Effector memory CD4-positive, alpha-beta T cell (primary cell): ENCODE data around the gene SPON1.

ENCODE experiments used
- DNase-seq, 3 donors: peaks; one replicate each; pipeline ENCODE4 v3.0.0-alpha.2; 2020
- H3K27ac ChIP-seq: 2 replicates; pipeline ENCODE4 v1.7.0; 2013; ENCODE audit warnings: mild to moderate bottlenecking, low read length, moderate library complexity; ENCODE audit not compliant: insufficient read depth, poor library complexity, severe bottlenecking
- H3K27me3 ChIP-seq: replicated peaks from 2 replicates; pipeline ENCODE4 v1.7.0; 2013; ENCODE audit warnings: mild to moderate bottlenecking, low read length; ENCODE audit not compliant: insufficient read depth, control insufficient read depth, poor library complexity, severe bottlenecking
- H3K36me3 ChIP-seq: 2 replicates; pipeline ENCODE4 v1.7.0; 2013; ENCODE audit warnings: mild to moderate bottlenecking, low read length, moderate library complexity; ENCODE audit not compliant: control insufficient read depth, insufficient read depth
- H3K4me1 ChIP-seq: 2 replicates; pipeline ENCODE4 v1.7.0; 2013; ENCODE audit warnings: low read length, mild to moderate bottlenecking; ENCODE audit not compliant: control insufficient read depth, insufficient read depth, poor library complexity, severe bottlenecking
- H3K4me3 ChIP-seq: 2 replicates; pipeline ENCODE4 v1.7.0; 2013; ENCODE audit warnings: low read length, low read depth, mild to moderate bottlenecking; ENCODE audit not compliant: insufficient read depth, poor library complexity, severe bottlenecking
- H3K9me3 ChIP-seq: 2 replicates; pipeline ENCODE4 v1.7.0; 2013; ENCODE audit warnings: mild to moderate bottlenecking, low read length, moderate library complexity; ENCODE audit not compliant: control insufficient read depth

The SPON1 gene

GRCh38 chr11:14052198-14052597 is 89.7 kb downstream of the SPON1 start:
- Histone ChIP-seq H3K36me3 (no peaks in the 10 kb centered on the region), H3K4me1 (no peaks in the 10 kb centered on the region), H3K9me3 (no peaks in the 10 kb centered on the region), H3K27ac (no peak overlapping the region), H3K4me3 (no peak overlapping the region), H3K27me3 (no peaks in the 10 kb centered on the region)
- no peak for DNase-seq

DNA sequence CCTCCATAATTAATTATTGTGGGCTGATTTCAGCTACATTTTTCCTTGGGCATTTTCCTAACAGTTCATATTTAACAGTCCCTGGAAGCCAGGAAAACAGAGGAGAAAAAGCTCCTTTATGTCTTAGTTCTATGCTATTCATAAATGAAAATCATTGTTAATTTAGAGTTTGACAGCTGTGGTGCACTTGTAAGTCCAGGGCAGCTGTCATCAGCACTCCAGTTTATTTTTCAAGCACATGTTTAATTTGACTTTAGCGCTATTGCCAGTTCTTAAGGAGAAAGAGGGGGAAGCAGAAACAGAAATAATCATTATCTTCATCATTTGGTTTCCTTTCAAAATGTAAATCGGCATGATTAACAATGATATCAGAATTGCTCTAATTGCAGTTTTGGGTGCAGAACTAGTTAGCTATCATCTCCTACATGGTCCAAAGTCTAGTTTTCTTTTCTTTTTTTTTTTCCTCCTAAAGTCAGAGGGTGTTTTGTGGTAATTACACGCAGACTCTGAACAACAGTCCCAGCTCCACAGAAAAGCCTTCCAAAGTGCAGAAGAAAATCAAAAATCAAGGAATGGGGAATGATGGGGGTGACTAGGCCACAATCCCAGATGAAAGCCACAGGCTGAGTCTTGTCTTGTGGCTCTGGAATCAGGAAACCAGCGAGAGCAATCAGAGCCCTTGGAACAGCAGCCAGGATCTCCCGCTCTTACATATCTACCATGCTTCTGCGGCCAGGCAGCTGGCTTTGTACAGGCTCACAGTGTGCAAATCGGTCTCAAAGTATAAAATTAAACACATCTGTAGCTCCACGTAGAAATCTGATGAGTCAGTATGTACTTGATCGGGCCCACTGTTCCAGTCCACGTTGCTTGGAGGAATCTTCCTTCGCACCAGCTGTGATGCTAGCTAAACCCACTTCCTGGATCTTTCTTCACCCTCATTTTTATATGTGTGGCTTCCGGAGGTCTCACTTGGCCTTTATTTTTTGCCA is 91.9 kb downstream of the SPON1 start:
- Histone ChIP-seq H3K27me3 (no peaks in the 10 kb centered on the region), H3K27ac (no peak overlapping the region), H3K36me3 (no peaks in the 10 kb centered on the region), H3K4me3 (no peak overlapping the region), H3K9me3 (no peaks in the 10 kb centered on the region), H3K4me1 (no peaks in the 10 kb centered on the region)
- DNase-seq, result no peak

DNA sequence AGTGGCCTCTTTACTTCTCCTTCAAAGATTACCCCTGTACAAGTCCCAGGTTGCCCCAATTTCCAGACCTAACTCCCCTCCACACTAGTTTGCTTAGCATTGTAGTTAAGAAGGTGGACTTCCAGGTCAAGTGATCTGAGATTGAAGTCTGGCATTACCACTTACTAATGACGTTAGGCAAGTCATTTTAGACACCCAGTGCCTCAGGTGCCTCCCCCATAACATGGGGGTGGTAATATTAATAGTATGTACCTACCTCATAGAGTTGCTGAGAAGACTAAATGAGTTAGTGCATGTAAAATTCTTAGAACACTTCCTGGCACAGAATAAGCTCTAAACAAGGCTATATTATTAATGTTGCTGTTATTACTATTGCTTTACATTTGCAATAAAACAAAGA is 93.4 kb downstream of the SPON1 start:
- H3K4me3 ChIP-seq, result no peak overlapping the region

DNA sequence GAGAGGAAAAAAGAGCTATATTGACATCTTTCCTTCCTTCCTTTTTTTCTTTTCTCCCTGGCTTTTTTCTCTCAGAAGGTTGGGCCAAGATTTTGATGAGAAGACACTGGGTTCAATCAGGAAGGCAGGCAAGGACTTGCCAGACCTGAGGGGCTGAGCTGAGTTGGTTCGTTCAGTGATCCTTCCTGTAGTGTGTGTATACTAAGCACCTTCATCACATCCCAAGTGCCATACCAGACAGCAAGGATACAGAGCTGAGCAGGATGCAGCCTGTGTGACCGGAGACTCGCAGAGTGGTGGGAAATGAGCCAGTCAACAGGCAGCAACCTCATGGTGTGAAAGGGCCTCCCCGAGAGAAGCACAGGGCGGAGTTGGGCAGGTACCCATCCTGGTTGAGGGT is 95.5 kb downstream of the SPON1 start:
- no peak for DNase-seq
- H3K4me3 ChIP-seq, result no peak overlapping the region
- H3K36me3 ChIP-seq, result no peaks in the 10 kb centered on the region
- H3K27me3 ChIP-seq, result no peaks in the 10 kb centered on the region
- no peaks in the 10 kb centered on the region for H3K9me3 ChIP-seq
- no peak overlapping the region for H3K27ac ChIP-seq
- no peaks in the 10 kb centered on the region for H3K4me1 ChIP-seq

More for the DNA sequence above, 93.4 kb downstream of the SPON1 start:
- H3K4me1 ChIP-seq, result no peaks in the 10 kb centered on the region
- H3K36me3 ChIP-seq, result no peaks in the 10 kb centered on the region
- H3K27ac ChIP-seq, result no peak overlapping the region
- H3K27me3 ChIP-seq, result no peaks in the 10 kb centered on the region
- no peak for DNase-seq
- no peaks in the 10 kb centered on the region for H3K9me3 ChIP-seq

- DNase-seq, result no peak
- Histone ChIP-seq H3K27ac (no peak overlapping the region), H3K27me3 (no peaks in the 10 kb centered on the region), H3K4me1 (no peaks in the 10 kb centered on the region), H3K4me3 (no peak overlapping the region), H3K9me3 (no peaks in the 10 kb centered on the region), H3K36me3 (no peaks in the 10 kb centered on the region)
Measured at GRCh38 chr11:14059491-14059890, 97.0 kb downstream of the SPON1 start.

- H3K27ac ChIP-seq, result no peak overlapping the region
- no peak for DNase-seq
- no peaks in the 10 kb centered on the region for H3K9me3 ChIP-seq
- H3K4me3 ChIP-seq, result no peak overlapping the region
- no peaks in the 10 kb centered on the region for H3K36me3 ChIP-seq
- H3K27me3 ChIP-seq, result no peaks in the 10 kb centered on the region
- no peaks in the 10 kb centered on the region for H3K4me1 ChIP-seq
Measured at GRCh38 chr11:14061721-14062120, 99.2 kb downstream of the SPON1 start.

DNA sequence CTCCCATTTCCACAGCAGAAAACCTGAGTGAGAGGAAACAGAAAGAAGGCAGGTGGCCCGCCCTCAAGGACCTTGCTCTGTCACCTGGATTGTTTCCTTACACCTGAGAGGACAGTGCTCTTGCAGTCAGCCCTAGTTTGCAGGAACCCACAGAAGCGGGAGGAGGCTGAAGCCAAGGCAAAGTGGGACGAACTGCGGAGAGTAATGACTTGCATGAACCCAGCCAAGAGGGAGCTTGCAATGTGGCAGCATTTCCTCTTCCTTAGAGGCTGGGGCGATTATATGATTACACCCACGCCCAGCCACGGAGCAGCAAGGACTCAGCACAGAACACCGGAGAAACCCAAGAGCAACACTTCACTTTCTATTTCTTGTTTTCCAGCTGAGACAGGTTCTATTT is 102.6 kb downstream of the SPON1 start:
- no peak for DNase-seq
- no peaks in the 10 kb centered on the region for H3K27me3 ChIP-seq
- no peaks in the 10 kb centered on the region for H3K9me3 ChIP-seq
- no peaks in the 10 kb centered on the region for H3K4me1 ChIP-seq
- H3K27ac ChIP-seq, result no peak overlapping the region
- H3K4me3 ChIP-seq, result no peak overlapping the region
- no peaks in the 10 kb centered on the region for H3K36me3 ChIP-seq

DNA sequence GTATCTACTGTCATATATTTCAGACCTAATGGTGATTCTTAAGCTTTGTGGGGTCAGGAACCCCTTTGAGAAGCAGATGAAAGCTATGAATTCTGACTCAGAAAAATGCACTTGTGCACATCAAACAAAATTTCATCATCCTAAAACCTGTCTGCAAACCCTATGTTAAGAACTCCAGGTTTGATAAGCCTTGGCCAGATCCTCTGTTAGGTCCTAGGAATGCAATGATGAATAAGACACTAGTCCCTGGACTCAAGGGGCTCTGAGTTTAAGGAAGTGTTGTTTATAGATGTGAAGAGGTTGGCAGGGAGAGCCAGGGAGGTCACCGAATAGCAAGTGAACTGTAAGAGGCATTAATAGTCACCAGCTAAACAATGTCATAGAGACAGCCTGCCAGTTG is 103.2 kb downstream of the SPON1 start:
- Histone ChIP-seq H3K4me1 (no peaks in the 10 kb centered on the region), H3K4me3 (no peak overlapping the region), H3K27ac (no peak overlapping the region), H3K27me3 (no peaks in the 10 kb centered on the region), H3K9me3 (no peaks in the 10 kb centered on the region), H3K36me3 (no peaks in the 10 kb centered on the region)
- DNase-seq, result no peak

DNA sequence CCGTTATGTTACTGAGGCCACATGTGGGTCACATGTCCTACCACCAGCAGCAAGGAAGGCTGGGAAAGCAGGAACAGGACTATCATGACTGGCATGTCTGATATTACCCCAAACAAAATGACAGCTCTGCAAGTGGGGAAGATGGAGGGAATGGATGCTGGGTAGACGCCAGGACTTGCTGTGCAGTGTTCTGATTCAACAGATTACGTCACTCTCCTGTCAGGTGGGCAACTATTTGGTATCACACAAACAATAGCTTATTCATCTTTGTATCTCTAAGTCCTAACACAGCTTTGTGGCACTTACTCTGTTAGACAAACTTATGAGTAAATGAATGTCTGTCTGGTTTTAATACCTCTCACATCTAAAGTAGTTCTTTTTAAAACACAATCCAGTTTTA is 105.2 kb downstream of the SPON1 start:
- H3K36me3 ChIP-seq, result no peaks in the 10 kb centered on the region
- H3K9me3 ChIP-seq, result no peaks in the 10 kb centered on the region
- H3K27me3 ChIP-seq, result no peaks in the 10 kb centered on the region
- no peaks in the 10 kb centered on the region for H3K4me1 ChIP-seq
- H3K27ac ChIP-seq, result no peak overlapping the region
- DNase-seq, result no peak
- no peak overlapping the region for H3K4me3 ChIP-seq

DNA sequence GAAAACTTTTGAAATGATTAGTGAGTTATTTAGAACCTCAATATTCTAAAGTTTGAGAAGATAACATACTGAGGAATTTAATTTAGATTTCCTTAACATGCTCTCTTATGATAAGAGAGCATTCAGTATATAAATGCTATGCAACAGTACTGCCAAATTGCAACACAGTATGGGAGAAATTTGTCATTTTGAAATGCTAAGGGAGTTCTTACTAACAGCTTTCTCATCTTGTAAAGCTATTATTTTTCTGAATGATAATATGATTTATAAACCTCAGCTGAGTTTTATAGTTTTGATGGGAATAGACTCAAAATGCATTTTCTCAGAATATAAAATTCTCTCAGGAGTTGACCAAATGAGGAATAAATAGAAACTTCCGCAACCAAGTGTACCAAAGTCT is 108.4 kb downstream of the SPON1 start:
- Histone ChIP-seq H3K4me1 (peaks cover 18% of the 10 kb centered on the region), H3K4me3 (no peak overlapping the region), H3K9me3 (no peaks in the 10 kb centered on the region), H3K36me3 (no peaks in the 10 kb centered on the region), H3K27ac (no peak overlapping the region), H3K27me3 (no peaks in the 10 kb centered on the region)
- DNase-seq, result no peak
